Right lobe of liver (tissue), 6 donors: ENCODE measurements around the gene ZC3H12D. TPM values are rescaled to one million over a fixed set of nuclear protein-coding genes. Genes with fewer than 3 reads are reported as not detected.

Experiments used
- ATAC-seq, 4 donors: fragments of 200-7000 bp; cut with Tn5 transposase; one replicate each; pipeline ENCODE4 v1.9.1; 2020; ENCODE audit warnings: mild to moderate bottlenecking in 4 of 4, moderate library complexity in 4 of 4
- DNase-seq, 3 donors: peaks; one replicate each; pipeline ENCODE4 v3.0.0-alpha.2; 2020
- H3K27ac ChIP-seq, 3 donors: fragments of 200-600 bp; one replicate each; pipeline ENCODE4 v1.8.0; 2022
- H3K27me3 ChIP-seq, 2 donors: fragments of 200-600 bp; one replicate each; pipeline ENCODE4 v1.8.0; 2022
- H3K36me3 ChIP-seq, 4 donors: fragments of 200-600 bp; sonication (generic) in 1 of 4; one replicate each; pipeline versions ENCODE4 v1.5.1 to v1.8.0; 2017 to 2022; ENCODE audit warnings: control low read depth in 1 of 4
- H3K4me1 ChIP-seq, 4 donors: fragments of 200-600 bp; sonication (generic) in 1 of 4; one replicate each; pipeline versions ENCODE4 v1.5.1 to v1.8.0; 2017 to 2022; ENCODE audit warnings: control low read depth in 1 of 4
- H3K4me3 ChIP-seq, 3 donors: fragments of 200-600 bp; one replicate each; pipeline ENCODE4 v1.8.0; 2022
- H3K9me3 ChIP-seq, 4 donors: fragments of 200-600 bp; sonication (generic) in 1 of 4; one replicate each; pipeline versions ENCODE4 v1.5.1 to v1.8.0; 2017 to 2022; ENCODE audit warnings: control low read depth in 1 of 4
- CTCF ChIP-seq, 4 donors: fragments of 200-600 bp in 3 of 4; fragments of 450-650 bp in 1 of 4; IDR thresholded peaks; one replicate each; pipeline versions ENCODE4 v1.5.1 to v1.8.0; 2016 to 2022; ENCODE audit warnings: antibody characterized with exemption in 4 of 4, mild to moderate bottlenecking in 2 of 4
- POLR2A ChIP-seq: fragments of 450-650 bp; IDR thresholded peaks from one replicate; pipeline ENCODE4 v1.6.1; 2017; ENCODE audit warnings: antibody characterized with exemption, mild to moderate bottlenecking
- WGBS: methylation state at CpG from one replicate; pipeline ENCODE4 v1.1.6; 2018; ENCODE audit warnings: low coverage, low lambda C conversion rate; ENCODE audit not compliant: insufficient coverage; ENCODE audit errors: missing lambda C conversion rate; 5-methylcytosine and 5-hydroxymethylcytosine counted together
- intact Hi-C, 2 donors: fragments of 100-400 bp; cut with DNase I; formaldehyde crosslinking; loops; one replicate each; pipeline versions ENCODE4 v1.11.2 to v1.14.1; 2022
- total RNA-seq, 6 experiments: library from RNA; depleted of rRNA in 2 of 6; stranded (reverse); fragments of >200 nt in 2 of 6; fragmentation: NEBNext Ultra II Directional in 3 of 6; extraction: Animal tissue kit (Norgen Biotek cat#: 25700) in 3 of 6; gene quantifications; one replicate each; pipeline versions ENCODE4 v1.1.0 to v1.2.4, GENCODE V29; 2016 to 2023
- donor health status: DM: no; HTN: yes; CAD: no.
- donor health status: DM: no; HTN: no; CAD: no.
- donor health status: DM: no; HTN: no; CAD: no.
- donor health status: DM: no; HTN: yes; CAD: no.
- donor health status: DM: no; HTN: yes; CAD: no.

The ZC3H12D gene
- total RNA-seq, 6 experiments from 2014 or later: 0.49 to 1.4 (median 0.90) TPM

DNA sequence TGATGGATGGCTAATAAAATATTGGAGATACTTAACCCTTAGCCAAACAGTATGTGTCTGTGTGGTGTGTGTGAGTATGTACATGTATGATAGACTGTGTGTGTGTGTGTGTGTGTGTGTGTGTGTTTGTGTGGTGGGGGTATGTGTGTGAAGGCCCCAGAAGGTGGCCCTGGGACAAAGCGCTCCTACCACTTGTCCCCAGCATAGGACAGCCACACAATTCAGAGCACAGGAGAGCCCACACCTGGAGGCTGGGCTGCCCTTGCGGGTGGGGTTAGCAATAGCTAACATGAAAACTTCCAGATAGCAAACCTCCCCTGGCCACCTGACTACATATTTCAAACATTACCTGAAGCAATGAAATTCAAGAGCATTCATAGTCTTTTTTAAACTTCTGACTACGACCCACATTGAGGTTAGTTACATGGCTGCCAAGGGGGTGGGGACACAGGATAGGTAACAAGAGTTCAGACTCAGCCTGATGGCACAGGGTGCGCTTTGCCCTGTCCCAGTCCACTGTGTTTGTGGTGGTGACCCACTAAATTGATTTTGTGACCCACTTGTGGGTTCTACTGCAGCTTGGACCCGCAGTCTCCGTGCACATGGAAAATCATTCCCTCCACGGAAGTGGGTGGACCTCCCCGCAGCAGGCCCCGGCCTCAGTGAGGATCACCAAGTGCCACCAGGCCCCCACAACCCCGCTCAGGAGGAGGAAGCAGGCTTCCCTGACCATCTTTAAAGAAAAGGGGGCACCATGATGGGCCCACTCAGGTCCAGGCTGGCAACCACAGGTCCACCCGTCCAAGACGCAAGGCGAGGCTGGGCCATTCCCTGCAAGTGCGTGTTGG, 34.8 kb downstream of the ZC3H12D start:
- peak overlapping the region; percentile 34 to 50 (median 37) for H3K4me3 ChIP-seq
- no peaks in the 10 kb centered on the region for H3K27me3 ChIP-seq
- H3K27ac ChIP-seq: no peak overlapping the region
- H3K4me1 ChIP-seq: peaks cover 0 to 17% (median 12%) of the 10 kb centered on the region in 4 donors
- no peak for ATAC-seq
- peak in 1 of 3 donors; percentile 59 for DNase-seq
- no peaks in the 10 kb centered on the region for H3K36me3 ChIP-seq
- intact Hi-C loops: no loop called here
- TF ChIP-seq CTCF (IDR thresholded peaks at IDR 0.05) (no peak), POLR2A (no peak)
- 100% methylated on average over 2 of the region's 14 CpGs for WGBS
- H3K9me3 ChIP-seq: no peaks in the 10 kb centered on the region

DNA sequence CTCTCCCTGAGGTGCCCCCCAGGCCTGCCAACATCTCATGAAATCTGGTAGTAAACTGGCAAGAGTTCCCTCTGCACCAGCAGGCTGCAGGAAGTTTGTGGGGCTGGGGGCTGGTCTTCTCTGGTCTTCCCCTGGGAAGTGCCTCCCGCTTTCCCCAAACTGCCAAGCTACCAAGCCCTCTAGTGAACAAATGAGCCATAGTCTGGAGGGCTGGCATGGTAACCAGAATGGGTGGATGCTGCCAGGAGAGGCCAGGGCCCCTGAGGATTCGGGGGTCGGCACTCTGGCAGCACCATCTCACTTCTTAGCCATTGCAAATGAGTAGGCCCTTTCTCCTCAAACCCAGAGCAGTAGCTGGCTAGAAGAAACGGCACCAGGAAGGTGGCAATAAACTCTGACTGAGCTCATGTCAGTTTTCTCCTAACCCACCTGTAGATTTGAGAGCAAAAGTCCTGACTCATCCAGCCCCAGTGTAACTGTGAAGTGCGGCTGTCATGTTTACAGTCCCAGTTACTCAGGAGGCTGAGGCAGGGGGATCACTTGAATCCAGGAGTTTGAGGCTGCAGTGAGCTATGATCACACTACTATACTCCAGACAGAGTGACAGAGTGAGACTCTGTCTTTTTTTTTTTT, 35.9 kb downstream of the ZC3H12D start:
- no peaks in the 10 kb centered on the region for H3K36me3 ChIP-seq
- H3K27me3 ChIP-seq: no peaks in the 10 kb centered on the region
- H3K27ac ChIP-seq: no peak overlapping the region
- ATAC-seq (no peak), DNase-seq (no peak)
- TF ChIP-seq CTCF (IDR thresholded peaks at IDR 0.05): no peak
- TF ChIP-seq POLR2A: no peak
- no peak overlapping the region for H3K4me3 ChIP-seq
- H3K4me1 ChIP-seq: peaks cover 0 to 7% (median 3%) of the 10 kb centered on the region in 4 donors
- 91% methylated on average over 4 of the region's 5 CpGs for WGBS
- H3K9me3 ChIP-seq: no peaks in the 10 kb centered on the region
- intact Hi-C loops: no loop called here

DNA sequence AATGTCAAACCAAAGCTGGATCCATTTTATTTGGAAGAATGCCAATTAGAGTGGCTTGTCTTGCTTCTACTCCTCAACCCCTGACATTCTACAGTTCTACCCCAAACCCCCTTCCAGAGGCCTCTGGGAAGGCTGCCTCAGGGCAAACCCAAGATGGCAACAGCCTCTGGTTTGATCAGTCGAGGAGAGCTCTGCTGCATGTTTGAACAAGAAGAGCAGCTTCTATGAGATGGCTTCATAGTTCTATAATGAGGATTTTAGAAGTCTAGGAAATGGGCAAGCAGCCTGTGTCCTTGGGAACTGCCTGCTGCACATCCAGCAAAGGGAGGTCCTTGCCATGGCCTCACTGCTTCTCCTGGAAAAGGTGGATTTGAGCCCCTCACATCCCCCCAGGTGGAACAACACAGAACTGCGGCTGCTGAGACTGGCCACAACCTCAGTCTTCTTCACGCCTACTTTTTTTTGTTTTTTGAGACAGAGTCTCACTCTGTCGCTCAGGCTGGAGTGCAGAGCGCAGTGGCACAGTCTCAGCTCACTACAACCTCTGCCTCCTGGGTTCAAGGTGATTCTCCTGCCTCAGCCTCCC, 37.9 kb downstream of the ZC3H12D start:
- no peak for ATAC-seq
- H3K4me1 ChIP-seq: no peaks in the 10 kb centered on the region
- H3K27me3 ChIP-seq: no peaks in the 10 kb centered on the region
- no peak for TF ChIP-seq CTCF (IDR thresholded peaks at IDR 0.05)
- no peak for TF ChIP-seq POLR2A
- H3K27ac ChIP-seq: no peak overlapping the region
- DNase-seq: no peak
- no peaks in the 10 kb centered on the region for H3K9me3 ChIP-seq
- intact Hi-C loops: no loop called here
- WGBS: 87% methylated on average over 5 of the region's 5 CpGs
- H3K4me3 ChIP-seq: no peak overlapping the region
- no peaks in the 10 kb centered on the region for H3K36me3 ChIP-seq

- TF ChIP-seq CTCF (IDR thresholded peaks at IDR 0.05) (no peak), POLR2A (no peak)
- H3K27me3 ChIP-seq: no peaks in the 10 kb centered on the region
- intact Hi-C loops: no loop called here
- no peak overlapping the region for H3K4me3 ChIP-seq
- H3K4me1 ChIP-seq: no peaks in the 10 kb centered on the region
- no peaks in the 10 kb centered on the region for H3K9me3 ChIP-seq
- 89% methylated on average over 6 of the region's 7 CpGs for WGBS
- H3K36me3 ChIP-seq: no peaks in the 10 kb centered on the region
- DNase-seq (peak in 1 of 3 donors; percentile 22), ATAC-seq (no peak)
- H3K27ac ChIP-seq: no peak overlapping the region
These were observed 39.2 kb downstream of the ZC3H12D start for GRCh38 chr6:149445573-149445972.
